GM19438 (cell line): Measurements from ENCODE around the gene PCCA.
A peak's percentile ranks its signal among the peaks of the same experiment; 100 is the strongest.
"Not testable (repeated sequence)": the region's sequence is repeated elsewhere in the genome, so short reads cannot be mapped to it uniquely, and the experiment has no call there.

ENCODE experiments used
- ATAC-seq: cut with Tn5 transposase; IDR thresholded peaks from one replicate; pipeline ENCODE4 v1.9.1; 2021; ENCODE audit warnings: low read depth; ENCODE audit not compliant: unreplicated experiment

The PCCA gene

GRCh38 chr13:100088644-100089464, at the start of gene PCCA:
TSS of gene PCCA (plus strand) at chr13:100089093. CDS start at chr13:100089121, 28 bp downstream.
- ATAC-seq: peak; percentile 96

- ATAC-seq: no peak
These were observed 49.2 kb upstream of the PCCA start for GRCh38 chr13:100039740-100040139.

DNA sequence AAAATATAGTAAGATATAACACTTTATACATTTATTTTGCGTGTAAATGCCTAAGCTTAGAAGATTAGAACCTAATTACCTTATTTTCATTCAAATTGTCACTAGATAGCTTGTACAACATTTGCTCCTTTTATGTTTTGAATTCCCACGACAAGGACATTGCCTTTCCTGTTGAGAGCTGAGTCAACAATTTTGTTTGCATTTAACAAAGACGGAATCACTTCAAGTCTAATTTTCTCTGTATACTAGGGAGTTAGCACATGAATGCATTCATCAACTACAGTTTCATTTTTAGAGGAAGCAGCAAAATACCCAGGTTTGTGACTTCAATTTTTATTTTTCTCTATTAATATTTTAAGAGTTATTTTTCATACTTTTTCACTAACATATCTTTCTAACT, 48.7 kb upstream of the PCCA start:
- ATAC-seq: no peak

DNA sequence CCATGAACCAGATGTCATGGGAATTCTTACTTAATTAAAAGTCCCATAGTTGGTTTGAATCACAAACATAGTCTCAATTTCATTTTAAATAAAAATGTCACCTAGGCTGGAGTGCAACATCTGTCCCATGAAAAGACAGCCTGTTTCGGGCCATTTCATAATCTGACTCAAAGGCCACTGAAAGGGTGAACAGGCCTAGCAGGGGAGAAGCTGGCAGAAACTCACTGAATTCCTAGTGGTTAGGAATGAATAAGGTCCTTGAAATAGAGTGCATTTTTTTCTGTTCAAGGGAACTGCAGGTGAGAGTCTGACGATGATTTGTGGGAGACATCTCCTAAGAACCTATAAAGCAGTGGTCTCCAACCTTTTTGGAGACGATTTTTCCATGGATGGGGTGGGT, 44.0 kb upstream of the PCCA start:
- no peak for ATAC-seq

- no peak for ATAC-seq
These were observed 43.5 kb upstream of the PCCA start for GRCh38 chr13:100045355-100045754.

DNA sequence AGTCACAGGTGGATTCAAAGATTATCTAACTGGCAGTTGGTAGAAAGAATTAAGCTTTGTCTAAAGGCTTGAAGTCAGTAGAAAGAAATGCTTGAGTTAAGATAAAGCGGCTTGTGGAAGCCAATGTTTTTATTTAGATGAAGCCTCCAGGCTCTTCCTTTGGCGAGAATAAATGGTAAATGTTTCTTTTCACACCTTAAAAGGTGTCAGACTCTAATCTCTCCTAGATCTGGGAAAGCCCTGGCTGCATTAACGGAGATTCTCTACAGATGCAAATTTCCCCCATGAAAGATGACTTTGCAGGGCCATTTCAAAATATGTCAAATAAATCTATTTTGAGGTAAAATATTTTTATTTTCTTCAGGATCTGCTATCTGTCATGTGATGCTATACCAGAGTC, 37.8 kb upstream of the PCCA start:
- ATAC-seq: no peak

- no peak for ATAC-seq
These were observed 29.1 kb upstream of the PCCA start for GRCh38 chr13:100059827-100060226.

- no peak for ATAC-seq
These were observed 25.6 kb upstream of the PCCA start for GRCh38 chr13:100063333-100063732.

DNA sequence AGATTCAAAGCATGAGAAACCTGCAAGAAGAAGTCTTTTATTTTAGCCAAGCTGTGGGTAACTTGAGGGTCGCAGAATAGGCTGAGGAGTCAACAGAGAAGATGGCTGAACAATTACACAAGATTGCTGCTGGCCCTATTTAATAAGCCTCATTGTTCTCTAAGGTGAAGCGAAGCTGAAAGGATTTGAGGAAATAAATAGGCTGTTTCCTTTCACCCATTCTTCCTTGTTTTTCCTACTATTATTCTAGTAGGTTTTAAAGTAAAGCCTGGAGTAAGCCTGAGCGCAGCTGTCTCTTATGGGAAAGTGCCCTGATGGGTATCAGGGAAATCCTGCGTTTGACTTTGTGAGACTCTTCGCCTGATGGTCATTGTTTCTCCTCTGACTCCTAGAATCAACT, 25.0 kb upstream of the PCCA start:
- ATAC-seq: no peak

DNA sequence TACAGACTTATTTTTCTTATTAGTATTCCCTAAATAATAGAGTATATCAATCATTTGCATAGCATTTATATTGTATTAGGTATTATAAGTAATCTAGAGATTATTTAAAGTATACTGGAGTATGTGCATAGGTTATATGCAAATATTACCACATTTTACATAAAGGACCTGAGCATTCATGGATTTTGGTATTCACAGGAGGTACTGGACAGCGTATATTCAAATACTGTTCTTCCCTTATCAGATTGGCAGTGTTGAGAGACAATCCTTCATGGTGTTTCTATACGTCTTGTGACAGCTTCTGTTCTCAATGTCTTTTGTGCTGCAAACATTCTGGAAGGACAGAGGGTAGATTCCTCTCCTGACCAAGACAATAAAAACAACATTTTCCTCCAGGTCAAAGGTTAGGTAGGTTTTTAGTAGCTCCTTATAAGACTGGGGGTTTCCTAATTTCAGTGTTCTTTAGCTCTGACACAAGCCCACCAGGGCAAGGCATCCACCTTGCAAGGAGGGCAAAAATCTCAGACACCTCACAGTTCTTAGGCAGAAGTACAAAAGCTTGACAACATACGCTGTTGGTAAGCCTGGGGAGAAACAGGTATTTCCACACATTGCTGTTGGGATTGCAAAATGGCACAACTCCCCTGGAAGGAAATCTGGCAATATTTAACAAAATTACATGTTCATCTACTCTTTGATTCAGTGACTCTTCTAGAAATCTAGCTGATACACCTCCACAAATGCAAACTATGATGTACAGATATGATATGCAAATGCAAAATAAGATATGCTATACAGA, 20.6 kb upstream of the PCCA start:
- no peak for ATAC-seq

DNA sequence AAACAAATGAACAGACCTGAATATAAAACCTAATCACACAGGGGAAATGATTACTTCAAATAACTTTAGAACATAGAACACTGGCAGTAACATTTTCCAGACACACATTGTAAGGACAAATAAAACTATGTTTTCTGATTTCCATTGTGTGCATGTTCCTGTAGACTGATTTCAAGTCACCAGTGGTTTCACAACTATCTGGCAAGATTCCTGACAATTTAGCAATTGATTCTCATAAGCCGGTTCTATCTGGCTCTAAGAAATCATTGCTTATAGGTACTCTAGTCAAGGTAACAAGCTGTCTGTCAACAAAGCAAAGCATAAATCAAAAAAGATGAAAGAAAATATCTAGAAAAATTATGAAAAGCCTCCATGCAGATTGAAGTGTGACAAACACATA, 19.6 kb upstream of the PCCA start:
- no peak for ATAC-seq

GRCh38 chr13:100075700-100076587, 12.9 kb upstream of the PCCA start:
- no peak for ATAC-seq

DNA sequence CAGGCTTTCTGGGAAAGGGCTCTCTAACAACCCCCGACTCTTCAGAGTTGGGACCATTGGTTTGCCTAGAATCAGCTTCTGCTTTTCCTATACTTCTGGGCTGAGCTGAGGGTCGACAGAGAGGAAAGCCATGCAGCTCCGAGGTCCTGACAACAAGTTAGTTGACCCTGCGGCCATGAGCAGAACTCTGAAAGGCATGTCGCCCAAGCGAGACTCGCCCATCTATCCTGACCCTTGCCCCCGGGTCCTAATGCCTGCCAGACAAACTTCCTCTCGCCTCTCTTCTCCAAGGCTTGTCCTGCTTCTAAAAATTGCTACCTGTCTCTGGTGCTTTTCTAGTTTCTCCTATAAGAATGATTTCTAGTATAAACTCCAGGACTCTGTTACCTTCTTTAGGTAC, 9.9 kb upstream of the PCCA start:
- not testable (repeated sequence) for ATAC-seq

DNA sequence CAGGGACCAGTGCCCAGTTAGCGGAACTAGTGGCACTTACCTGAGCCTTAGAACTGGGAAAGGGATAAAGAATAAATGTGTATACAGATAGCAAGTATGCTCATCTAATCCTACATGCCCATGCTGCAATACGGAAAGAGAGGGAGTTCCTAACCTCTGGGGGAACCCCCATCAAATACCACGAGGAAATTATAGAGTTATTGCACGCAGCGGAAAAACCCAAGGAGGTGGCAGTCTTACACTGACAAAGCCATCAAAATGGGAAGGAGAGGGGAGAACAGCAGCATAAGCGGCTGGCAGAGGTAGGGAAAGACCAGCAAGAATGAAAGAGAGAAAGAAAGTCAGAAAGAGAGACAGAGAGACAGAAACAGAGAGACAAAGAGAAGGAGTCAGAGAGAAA, 5.5 kb upstream of the PCCA start:
- ATAC-seq: not testable (repeated sequence)

GRCh38 chr13:100088273-100088643, 635 bp upstream of the PCCA start:
- no peak for ATAC-seq

- peak; percentile 29 for ATAC-seq
These were observed 656 bp downstream of the PCCA start for GRCh38 chr13:100089465-100090032.

GRCh38 chr13:100090861-100091260, 2.0 kb downstream of the PCCA start:
- ATAC-seq: no peak

DNA sequence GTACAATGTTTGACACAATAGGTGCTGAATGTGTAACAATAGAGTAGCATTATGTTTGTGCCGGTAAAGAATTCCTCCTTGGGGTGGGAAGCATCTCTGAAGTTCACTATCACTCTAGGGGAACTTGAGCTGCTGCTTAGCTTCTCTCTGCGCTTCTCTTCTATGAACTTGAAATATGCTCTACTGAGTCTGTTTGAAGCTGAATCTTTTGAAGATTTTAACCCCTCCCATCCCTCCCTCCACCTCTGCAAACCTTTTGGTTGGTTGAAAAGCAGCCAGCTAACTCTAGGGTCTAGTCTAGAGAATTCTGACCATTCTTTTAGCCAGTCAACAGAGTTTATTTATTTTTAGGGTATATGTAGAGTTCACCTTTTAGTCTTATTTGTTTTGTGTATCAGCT, 2.5 kb downstream of the PCCA start:
- ATAC-seq: no peak

- ATAC-seq: not testable (repeated sequence)
These were observed 3.4 kb downstream of the PCCA start for GRCh38 chr13:100092273-100092672.

- ATAC-seq: no peak
These were observed 6.6 kb downstream of the PCCA start for GRCh38 chr13:100095498-100095897.

DNA sequence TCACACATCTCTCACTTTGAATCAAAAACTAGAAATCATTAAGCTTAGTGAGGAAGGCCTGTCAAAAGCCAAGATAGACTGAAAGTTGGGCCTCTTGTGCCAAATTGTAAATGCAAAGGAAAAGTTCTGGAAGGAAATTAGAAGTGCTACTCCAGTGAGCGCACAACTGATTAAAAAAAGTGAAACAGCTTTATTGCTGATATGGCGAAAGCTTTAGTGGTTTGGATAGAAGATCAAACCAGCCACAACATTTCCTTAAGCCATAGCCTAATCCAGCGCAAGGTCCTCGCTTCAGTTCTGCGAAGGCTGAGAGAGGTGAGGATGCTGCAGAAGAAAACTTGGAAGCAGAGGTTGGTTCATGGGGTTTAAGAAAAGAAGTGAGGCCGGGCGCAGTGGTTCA, 7.6 kb downstream of the PCCA start:
- ATAC-seq: no peak
